Common myeloid progenitor, CD34-positive (primary cell): ENCODE results near the gene OR13F1.
"Not testable (repeated sequence)": the region's sequence is repeated elsewhere in the genome, so short reads cannot be mapped to it uniquely, and the experiment has no call there.

Experiments used
- CTCF ChIA-PET: fragments of 350-600 bp; sonication (Branson Sonifier 250); formaldehyde crosslinking; loops from one replicate; lab custom pipeline; 2021; ENCODE audit warnings: antibody characterized with exemption; lab: Charles Lee
- POLR2A ChIA-PET: fragments of 350-600 bp; sonication (Branson Sonifier 250); formaldehyde crosslinking; loops from one replicate; lab custom pipeline; 2021; ENCODE audit warnings: antibody characterized with exemption; lab: Charles Lee
- DNase-seq, 3 donors: peaks; one replicate each; pipeline versions ENCODE4 v3.0.0 to v3.0.0-alpha.2; 2013
- H3K27ac ChIP-seq, 2 experiments: 1 replicate in 1 of 2; 2 replicates in 1 of 2; pipeline ENCODE4 v1.7.0; 2013; ENCODE audit warnings: inconsistent platforms in 2 of 2, low read length in 2 of 2, mild to moderate bottlenecking in 2 of 2, low read depth in 1 of 2, moderate library complexity in 1 of 2; ENCODE audit not compliant: severe bottlenecking in 2 of 2, insufficient read depth in 1 of 2, poor library complexity in 1 of 2
- H3K27me3 ChIP-seq, 5 experiments: replicated peaks in 2 of 5; 1 replicate in 3 of 5; 2 replicates in 2 of 5; pipeline versions ENCODE4 v1.6.1 to v1.7.0; 2013; ENCODE audit warnings: low read length in 4 of 5, mild to moderate bottlenecking in 2 of 5, moderate library complexity in 2 of 5, inconsistent platforms in 1 of 5; ENCODE audit not compliant: insufficient read depth in 5 of 5, control insufficient read depth in 4 of 5
- H3K36me3 ChIP-seq, 4 experiments: 1 replicate in 2 of 4; 2 replicates in 2 of 4; pipeline versions ENCODE4 v1.6.1 to v1.7.0; 2013; ENCODE audit warnings: low read length in 3 of 4, control low read depth in 1 of 4, mild to moderate bottlenecking in 1 of 4; ENCODE audit not compliant: control insufficient read depth in 4 of 4, insufficient read depth in 4 of 4
- H3K4me1 ChIP-seq, 4 experiments: 1 replicate in 3 of 4; 2 replicates in 1 of 4; pipeline versions ENCODE4 v1.6.1 to v1.7.1; 2013; ENCODE audit warnings: low read length in 3 of 4, mild to moderate bottlenecking in 3 of 4, control low read depth in 1 of 4, inconsistent platforms in 1 of 4, moderate library complexity in 1 of 4; ENCODE audit not compliant: control insufficient read depth in 4 of 4, insufficient read depth in 4 of 4; ENCODE audit errors: control extremely low read depth in 1 of 4
- H3K4me3 ChIP-seq, 7 experiments: 1 replicate in 4 of 7; 2 replicates in 3 of 7; pipeline versions ENCODE4 v1.5.1 to v1.7.0; 2013; ENCODE audit warnings: mild to moderate bottlenecking in 7 of 7, low read length in 6 of 7, moderate library complexity in 6 of 7, inconsistent platforms in 2 of 7, low read depth in 2 of 7, control low read depth in 1 of 7; ENCODE audit not compliant: insufficient read depth in 4 of 7, control insufficient read depth in 1 of 7; ENCODE audit errors: extremely low read depth in 1 of 7
- H3K9me3 ChIP-seq, 5 experiments: 1 replicate in 4 of 5; 2 replicates in 1 of 5; pipeline versions ENCODE4 v1.6.1 to v1.7.1; 2013; ENCODE audit warnings: low read length in 4 of 5, mild to moderate bottlenecking in 2 of 5, inconsistent platforms in 1 of 5, low read depth in 1 of 5, moderate library complexity in 1 of 5; ENCODE audit not compliant: control insufficient read depth in 4 of 5, insufficient read depth in 2 of 5; ENCODE audit errors: control extremely low read depth in 1 of 5
- WGBS: methylation state at CpG from one replicate; pipeline ENCODE4 v1.1.5; 2013; ENCODE audit not compliant: insufficient coverage; 5-methylcytosine and 5-hydroxymethylcytosine counted together

Gene OR13F1

DNA sequence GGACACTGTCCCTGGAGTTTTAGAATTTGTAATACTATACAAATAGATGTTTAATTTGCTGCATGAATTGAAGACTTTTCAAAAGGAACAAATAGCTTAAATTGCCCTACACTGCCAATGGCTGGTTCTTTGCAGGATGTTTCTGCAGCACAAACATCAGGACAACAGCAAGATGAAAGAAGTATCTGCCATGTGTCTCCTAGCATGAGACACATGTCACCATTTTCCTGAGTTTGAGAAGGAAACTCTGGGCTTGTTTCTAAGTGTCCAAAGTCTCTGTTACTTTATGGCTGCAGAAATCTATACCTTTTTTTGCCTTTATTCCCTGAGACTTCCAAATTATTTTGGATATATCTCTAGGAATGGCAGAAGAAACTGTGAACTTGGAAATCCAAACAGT, 623 bp upstream of the OR13F1 start:
- Histone ChIP-seq H3K27me3 (no peaks in the 10 kb centered on the region), H3K36me3 (no peaks in the 10 kb centered on the region), H3K27ac (no peak overlapping the region), H3K9me3 (no peaks in the 10 kb centered on the region), H3K4me1 (no peaks in the 10 kb centered on the region), H3K4me3 (no peak overlapping the region)
- no peak for DNase-seq
- ChIA-PET POLR2A (no interaction called here), CTCF (no interaction called here)

DNA sequence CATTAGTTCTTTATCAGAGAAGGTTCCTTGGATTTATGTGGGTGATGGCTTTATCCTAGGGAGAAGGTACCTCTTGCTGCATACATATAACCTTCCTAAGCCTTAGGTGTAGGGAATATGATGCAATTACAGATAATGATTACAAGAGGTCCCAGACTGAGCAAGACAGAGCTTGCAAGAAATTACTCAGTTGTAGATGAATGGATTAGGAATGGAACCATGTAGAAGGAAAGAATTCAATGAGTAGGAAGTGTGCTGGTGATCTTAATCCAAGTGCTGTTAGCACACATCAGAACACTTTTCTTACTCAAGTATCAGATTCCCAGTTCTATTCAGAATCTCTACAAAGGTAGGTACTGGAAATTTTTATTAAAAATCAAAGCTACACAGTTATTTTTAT, 2.5 kb downstream of the OR13F1 start:
- H3K27me3 ChIP-seq: no peaks in the 10 kb centered on the region
- H3K9me3 ChIP-seq: no peaks in the 10 kb centered on the region
- CTCF ChIA-PET: interaction anchor here (1.0 kb wide), 1 partner anchor 12 kb away, joined by 3 read pairs; no protein-coding TSS in a partner anchor
- no peaks in the 10 kb centered on the region for H3K4me1 ChIP-seq
- no peaks in the 10 kb centered on the region for H3K36me3 ChIP-seq
- H3K27ac ChIP-seq: no peak overlapping the region
- H3K4me3 ChIP-seq: no peak overlapping the region
- POLR2A ChIA-PET: no interaction called here
- DNase-seq: no peak

DNA sequence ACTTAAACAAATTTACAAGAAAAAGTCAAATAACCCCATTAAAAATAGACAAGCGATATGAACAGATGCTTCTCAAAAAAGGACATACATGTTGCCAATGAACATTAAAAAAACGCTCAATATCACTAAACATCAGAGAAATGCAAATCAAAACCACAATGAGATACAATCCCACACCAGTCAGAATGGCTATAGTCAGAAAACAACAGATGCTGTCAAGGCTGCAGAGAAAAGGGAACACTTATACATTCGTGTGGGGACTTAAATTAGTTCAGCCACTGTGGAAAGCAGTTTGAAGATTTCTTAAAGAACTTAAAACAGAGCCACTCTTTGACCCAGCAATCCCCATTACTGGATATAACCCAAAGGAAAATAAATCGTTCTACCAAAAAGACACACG, 10.8 kb downstream of the OR13F1 start:
- H3K4me3 ChIP-seq: no peak overlapping the region
- WGBS: 86% methylated on average over 5 of the region's 5 CpGs
- POLR2A ChIA-PET: no interaction called here
- no peaks in the 10 kb centered on the region for H3K4me1 ChIP-seq
- no peaks in the 10 kb centered on the region for H3K27me3 ChIP-seq
- H3K36me3 ChIP-seq: no peaks in the 10 kb centered on the region
- CTCF ChIA-PET: no interaction called here
- no peak for DNase-seq
- no peak overlapping the region for H3K27ac ChIP-seq
- no peaks in the 10 kb centered on the region for H3K9me3 ChIP-seq

DNA sequence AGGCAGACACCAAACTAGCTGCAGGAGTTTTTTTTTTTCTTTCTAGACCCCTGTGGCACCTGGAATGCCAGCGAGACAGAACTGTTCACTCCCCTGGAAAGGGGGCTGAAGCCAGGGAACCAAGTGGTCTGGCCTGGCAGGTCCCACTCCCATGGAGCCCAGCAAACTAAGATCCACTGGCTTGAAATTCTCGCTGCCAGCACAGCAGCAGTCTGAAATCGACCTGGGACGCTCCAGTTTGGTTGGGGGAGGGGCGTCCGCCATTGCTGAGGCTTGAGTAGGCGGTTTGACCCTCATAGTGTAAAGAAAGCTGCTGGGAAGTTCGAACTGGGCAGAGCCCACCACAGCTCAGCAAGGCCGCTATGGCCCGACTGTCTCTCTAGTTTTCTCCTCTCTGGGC, 16.2 kb downstream of the OR13F1 start:
- H3K27me3 ChIP-seq, H3K4me1 ChIP-seq, CTCF ChIA-PET, H3K27ac ChIP-seq, DNase-seq, POLR2A ChIA-PET, H3K9me3 ChIP-seq, H3K4me3 ChIP-seq, H3K36me3 ChIP-seq: not testable (repeated sequence)
- 93% methylated on average over 7 of the region's 10 CpGs for WGBS

DNA sequence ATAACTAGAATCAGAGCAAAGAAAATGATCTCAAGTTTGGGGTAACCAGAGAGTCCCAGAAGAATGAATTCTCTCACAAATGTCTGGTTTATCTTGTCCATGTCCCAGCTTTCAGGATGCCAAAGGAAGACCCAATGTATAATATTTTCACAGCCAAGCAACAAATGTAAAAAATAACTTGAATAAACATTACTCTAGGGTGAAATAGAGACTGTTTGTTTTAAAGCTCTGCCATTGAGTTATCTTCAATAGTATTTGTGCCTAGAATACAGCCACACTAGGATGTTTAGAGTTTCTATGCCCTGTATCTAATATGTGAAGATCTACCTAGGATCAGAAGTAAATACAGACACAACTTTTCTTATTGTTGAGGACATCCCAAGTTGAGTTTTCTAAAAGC, 23.0 kb downstream of the OR13F1 start, which contains the start of gene OR13C4:
OR13C4 (minus strand) TSS at position 101 of the 400 bp plus-strand sequence; CDS start at position 101, 0 bp downstream.
- DNase-seq: no peak
- POLR2A ChIA-PET: no interaction called here
- Histone ChIP-seq H3K4me1 (no peaks in the 10 kb centered on the region), H3K9me3 (peaks cover 0 to 2% (median 0%) of the 10 kb centered on the region in 5 experiments), H3K27ac (no peak within 1 kb of the TSS), H3K27me3 (no peaks in the 10 kb centered on the region), H3K4me3 (no peak within 1 kb of the TSS), H3K36me3 (no peaks in the 10 kb centered on the region)
- CTCF ChIA-PET: no interaction called here

DNA sequence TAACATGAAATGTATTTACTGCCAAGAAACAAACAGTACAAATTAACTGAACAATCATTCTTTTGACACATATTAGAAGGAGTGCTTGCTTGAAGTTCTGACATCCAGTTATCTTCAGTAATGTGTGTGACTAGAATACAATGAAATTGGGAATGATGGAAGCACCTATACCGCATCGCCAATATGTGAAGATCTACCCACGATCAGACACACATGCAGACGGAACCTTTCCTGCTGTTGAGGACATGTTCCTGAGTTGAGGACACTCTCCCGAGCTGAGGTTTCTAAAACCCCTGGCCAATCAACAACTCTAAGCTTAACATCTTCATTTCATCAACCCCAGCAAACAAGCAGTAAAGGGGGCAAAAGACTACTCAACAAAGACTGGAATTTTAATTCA, 32.7 kb downstream of the OR13F1 start, which contains the start of gene OR13C3:
OR13C3 (minus strand) TSS at position 101 of the 400 bp plus-strand sequence. CDS start 133 bp downstream, outside the sequence.
- H3K27ac ChIP-seq: no peak within 1 kb of the TSS
- H3K4me1 ChIP-seq: no peaks in the 10 kb centered on the region
- no peak within 1 kb of the TSS for H3K4me3 ChIP-seq
- CTCF ChIA-PET: no interaction called here
- WGBS: 100% methylated on average over 4 of the region's 5 CpGs
- no peaks in the 10 kb centered on the region for H3K9me3 ChIP-seq
- H3K27me3 ChIP-seq: no peaks in the 10 kb centered on the region
- DNase-seq: no peak
- POLR2A ChIA-PET: no interaction called here
- H3K36me3 ChIP-seq: no peaks in the 10 kb centered on the region

DNA sequence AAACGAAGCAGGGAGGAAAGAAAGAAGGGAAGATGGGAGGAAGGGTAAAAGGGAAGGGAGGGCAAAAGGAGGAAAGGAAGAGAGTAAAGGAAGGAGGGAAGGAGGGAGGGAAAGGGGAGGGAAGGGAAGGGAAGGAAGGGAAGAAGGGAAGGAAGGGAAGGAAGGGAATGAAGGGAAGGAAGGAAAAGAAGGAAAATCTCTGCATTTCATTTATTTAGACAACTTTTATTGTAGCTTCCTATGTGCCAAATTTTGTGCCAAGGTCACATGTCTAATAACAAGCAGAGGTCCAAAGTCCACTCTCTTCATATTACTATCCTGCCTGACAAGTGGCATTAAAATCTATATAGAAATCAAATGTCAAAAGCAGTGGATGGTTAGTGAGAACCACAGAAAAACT, 35.2 kb downstream of the OR13F1 start:
- CTCF ChIA-PET: no interaction called here
- no peak overlapping the region for H3K27ac ChIP-seq
- no peak for DNase-seq
- no peaks in the 10 kb centered on the region for H3K27me3 ChIP-seq
- POLR2A ChIA-PET: no interaction called here
- H3K36me3 ChIP-seq: no peaks in the 10 kb centered on the region
- no peaks in the 10 kb centered on the region for H3K4me1 ChIP-seq
- no peak overlapping the region for H3K4me3 ChIP-seq
- 73% methylated on average over 1 of the region's 1 CpG for WGBS
- H3K9me3 ChIP-seq: no peaks in the 10 kb centered on the region
